ENCODE measurements around the gene TXNDC5.

Gene TXNDC5

DNA sequence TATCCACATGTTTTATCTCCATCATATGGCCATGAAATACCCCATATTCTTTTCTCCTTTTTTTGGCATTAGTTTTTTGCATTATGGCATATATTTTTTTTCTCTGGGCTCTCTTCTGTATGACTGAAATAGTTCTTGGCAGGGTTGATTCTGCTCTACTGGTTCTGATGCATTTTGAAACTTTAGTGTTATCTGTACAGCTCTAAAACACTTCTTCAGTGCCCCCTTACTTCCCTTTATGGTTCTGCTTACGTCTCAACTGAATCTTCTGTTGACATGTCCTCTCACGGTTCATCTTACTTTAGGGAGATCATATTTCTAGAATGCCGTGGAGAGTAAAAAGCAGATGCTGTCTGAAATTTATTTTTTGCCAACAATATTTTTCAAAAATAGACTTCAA, 23.2 kb upstream of the TXNDC5 start:
- H3K4me3 ChIP-seq (replicated peaks; ENCODE audit: low read depth, low read length), result no peak overlapping the region
- TF ChIP-seq, protein P1, sequence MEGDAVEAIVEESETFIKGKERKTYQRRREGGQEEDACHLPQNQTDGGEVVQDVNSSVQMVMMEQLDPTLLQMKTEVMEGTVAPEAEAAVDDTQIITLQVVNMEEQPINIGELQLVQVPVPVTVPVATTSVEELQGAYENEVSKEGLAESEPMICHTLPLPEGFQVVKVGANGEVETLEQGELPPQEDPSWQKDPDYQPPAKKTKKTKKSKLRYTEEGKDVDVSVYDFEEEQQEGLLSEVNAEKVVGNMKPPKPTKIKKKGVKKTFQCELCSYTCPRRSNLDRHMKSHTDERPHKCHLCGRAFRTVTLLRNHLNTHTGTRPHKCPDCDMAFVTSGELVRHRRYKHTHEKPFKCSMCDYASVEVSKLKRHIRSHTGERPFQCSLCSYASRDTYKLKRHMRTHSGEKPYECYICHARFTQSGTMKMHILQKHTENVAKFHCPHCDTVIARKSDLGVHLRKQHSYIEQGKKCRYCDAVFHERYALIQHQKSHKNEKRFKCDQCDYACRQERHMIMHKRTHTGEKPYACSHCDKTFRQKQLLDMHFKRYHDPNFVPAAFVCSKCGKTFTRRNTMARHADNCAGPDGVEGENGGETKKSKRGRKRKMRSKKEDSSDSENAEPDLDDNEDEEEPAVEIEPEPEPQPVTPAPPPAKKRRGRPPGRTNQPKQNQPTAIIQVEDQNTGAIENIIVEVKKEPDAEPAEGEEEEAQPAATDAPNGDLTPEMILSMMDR (IDR thresholded peaks at IDR 0.05; ENCODE audit: insufficient read depth, low read length, poor library complexity, severe bottlenecking), result peak; percentile 1
- peak; percentile 62 for DNase-seq (ENCODE audit: extremely low read depth, insufficient read length)
- no peaks in the 10 kb centered on the region for H3K36me3 ChIP-seq (ENCODE audit: control insufficient read depth, insufficient read depth, low read length)
- H3K27me3 ChIP-seq (replicated peaks; ENCODE audit: control insufficient read depth, insufficient read depth, low read length), result no peaks in the 10 kb centered on the region

DNA sequence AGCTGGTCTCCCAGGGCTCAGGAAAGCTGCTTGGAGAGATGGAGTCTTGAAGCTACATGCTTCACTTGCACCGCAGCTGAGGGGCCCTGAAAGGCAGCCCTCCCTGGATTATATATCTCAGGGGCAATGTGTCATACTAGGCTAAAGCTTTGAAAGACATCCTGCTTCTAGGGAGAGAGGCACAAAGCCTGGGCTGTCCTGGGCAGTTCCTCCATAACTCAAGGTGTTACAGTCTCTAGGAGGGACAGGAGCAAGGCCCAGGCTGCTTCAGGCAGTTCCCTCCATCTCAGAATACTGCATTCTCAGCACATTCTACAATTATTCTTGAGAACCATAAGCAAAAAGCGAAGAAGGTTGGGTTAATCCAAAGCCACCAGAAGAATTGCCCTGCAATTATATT, 22.0 kb upstream of the TXNDC5 start:
- Histone ChIP-seq H3K27me3 (replicated peaks; ENCODE audit: control insufficient read depth, insufficient read depth, low read length) (no peaks in the 10 kb centered on the region), H3K4me3 (replicated peaks; ENCODE audit: low read depth, low read length) (no peak overlapping the region), H3K36me3 (ENCODE audit: control insufficient read depth, insufficient read depth, low read length) (no peaks in the 10 kb centered on the region)
- no peak for DNase-seq (ENCODE audit: extremely low read depth, insufficient read length)
- TF ChIP-seq, protein P1 (IDR thresholded peaks at IDR 0.05; ENCODE audit: insufficient read depth, low read length, poor library complexity, severe bottlenecking), result no peak

DNA sequence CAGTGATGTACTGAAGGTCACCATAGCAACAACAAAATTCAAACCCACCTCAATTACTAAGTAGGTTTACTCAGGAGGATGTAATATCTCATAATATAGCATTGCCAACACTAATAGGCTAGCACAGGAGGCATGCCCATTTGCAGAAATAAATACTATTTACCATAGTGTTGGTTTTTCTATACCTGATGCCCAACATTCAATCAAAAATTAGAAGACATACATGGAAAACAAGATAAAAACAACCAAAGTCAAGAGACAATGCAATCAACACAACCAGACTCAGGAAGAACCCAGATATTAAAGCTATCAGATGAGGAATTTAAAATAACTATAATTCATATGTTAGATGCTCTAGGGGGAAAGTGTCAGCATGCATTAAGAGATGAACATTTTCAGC, 14.3 kb upstream of the TXNDC5 start:
- Histone ChIP-seq H3K4me3 (replicated peaks; ENCODE audit: low read depth, low read length) (no peak overlapping the region), H3K36me3 (ENCODE audit: control insufficient read depth, insufficient read depth, low read length) (no peaks in the 10 kb centered on the region), H3K27me3 (replicated peaks; ENCODE audit: control insufficient read depth, insufficient read depth, low read length) (no peaks in the 10 kb centered on the region)
- no peak for DNase-seq (ENCODE audit: extremely low read depth, insufficient read length)
- TF ChIP-seq, protein P1 (IDR thresholded peaks at IDR 0.05; ENCODE audit: insufficient read depth, low read length, poor library complexity, severe bottlenecking), result no peak

DNA sequence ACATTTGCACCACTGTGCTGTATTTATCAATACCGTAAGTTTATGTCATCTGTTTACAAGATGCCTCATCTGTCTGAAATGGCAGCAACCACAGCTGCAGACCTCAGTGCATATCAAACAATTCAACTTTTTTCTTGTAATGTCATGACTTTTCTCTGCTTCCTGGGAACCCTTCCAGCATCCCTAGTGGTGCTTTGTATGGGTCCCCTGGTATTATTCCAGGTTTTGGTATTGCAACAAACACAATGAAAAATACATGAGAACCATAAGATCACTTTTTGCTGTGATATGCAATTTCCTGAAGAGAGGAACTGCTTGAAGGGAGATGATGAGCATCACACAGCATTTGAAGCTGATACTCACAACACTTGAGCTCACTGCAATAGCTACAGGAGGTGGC, 12.0 kb upstream of the TXNDC5 start:
- no peaks in the 10 kb centered on the region for H3K27me3 ChIP-seq (replicated peaks; ENCODE audit: control insufficient read depth, insufficient read depth, low read length)
- TF ChIP-seq, protein P1 (IDR thresholded peaks at IDR 0.05; ENCODE audit: insufficient read depth, low read length, poor library complexity, severe bottlenecking), result no peak
- H3K4me3 ChIP-seq (replicated peaks; ENCODE audit: low read depth, low read length), result no peak overlapping the region
- DNase-seq (ENCODE audit: extremely low read depth, insufficient read length), result no peak
- no peaks in the 10 kb centered on the region for H3K36me3 ChIP-seq (ENCODE audit: control insufficient read depth, insufficient read depth, low read length)

DNA sequence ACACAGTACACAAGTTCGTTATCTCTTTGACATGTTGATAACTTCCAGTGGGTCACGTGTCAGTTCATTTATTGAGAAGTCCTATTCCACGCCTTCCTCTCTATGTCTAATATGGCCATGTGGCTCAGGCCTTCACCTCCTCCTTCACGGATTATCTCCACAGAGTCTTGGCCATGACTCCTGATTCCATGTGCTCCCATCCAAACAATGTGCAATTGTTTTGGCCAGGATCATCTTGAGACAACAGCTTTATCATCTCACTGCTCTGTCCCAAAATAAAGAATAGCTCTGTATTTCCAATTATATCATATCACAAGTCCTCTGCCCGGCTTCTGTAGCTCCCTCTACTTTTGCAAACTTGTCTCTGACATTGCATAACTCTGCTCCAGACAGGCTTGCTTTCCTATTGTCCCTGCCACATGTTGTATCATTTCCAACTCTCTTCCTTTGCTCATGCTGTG, 11.1 kb upstream of the TXNDC5 start:
- TF ChIP-seq, protein P1 (IDR thresholded peaks at IDR 0.05; ENCODE audit: insufficient read depth, low read length, poor library complexity, severe bottlenecking), result no peak
- no peak for DNase-seq (ENCODE audit: extremely low read depth, insufficient read length)
- Histone ChIP-seq H3K36me3 (ENCODE audit: control insufficient read depth, insufficient read depth, low read length) (no peaks in the 10 kb centered on the region), H3K27me3 (replicated peaks; ENCODE audit: control insufficient read depth, insufficient read depth, low read length) (no peaks in the 10 kb centered on the region), H3K4me3 (replicated peaks; ENCODE audit: low read depth, low read length) (no peak overlapping the region)

DNA sequence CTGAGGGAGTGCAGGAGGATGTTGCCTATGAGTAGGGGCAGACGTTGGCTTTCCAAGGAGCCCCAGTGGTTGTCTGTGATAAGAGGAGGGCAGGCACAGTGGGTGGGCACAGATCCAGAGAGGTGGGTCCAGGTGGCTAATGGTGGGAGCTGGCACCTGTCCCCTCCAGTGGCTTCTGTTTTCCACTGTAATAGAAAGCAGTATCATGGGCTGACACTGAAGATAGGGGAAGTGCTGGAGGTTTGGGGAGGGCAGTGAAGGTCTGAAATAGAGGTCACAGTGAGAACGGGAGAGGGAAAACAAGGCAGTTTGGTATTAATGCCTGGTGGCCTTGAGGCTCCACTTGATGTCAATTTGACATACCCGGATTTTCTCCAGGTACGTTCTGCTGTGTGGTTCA, 10.5 kb upstream of the TXNDC5 start:
- H3K27me3 ChIP-seq (replicated peaks; ENCODE audit: control insufficient read depth, insufficient read depth, low read length), result no peaks in the 10 kb centered on the region
- DNase-seq (ENCODE audit: extremely low read depth, insufficient read length), result no peak
- H3K36me3 ChIP-seq (ENCODE audit: control insufficient read depth, insufficient read depth, low read length), result no peaks in the 10 kb centered on the region
- TF ChIP-seq, protein P1 (IDR thresholded peaks at IDR 0.05; ENCODE audit: insufficient read depth, low read length, poor library complexity, severe bottlenecking), result no peak
- H3K4me3 ChIP-seq (replicated peaks; ENCODE audit: low read depth, low read length), result no peak overlapping the region
